Endothelial cell of umbilical vein (primary cell): ENCODE results near the gene TNFRSF11A.

ENCODE experiments used
- EZH2 ChIP-seq: IDR thresholded peaks from 2 replicates; pipeline ENCODE4 v1.6.1; 2012; ENCODE audit warnings: borderline replicate concordance, low read depth, mild to moderate bottlenecking, moderate library complexity, low read length, inconsistent platforms; ENCODE audit not compliant: severe bottlenecking
- POLR2A ChIP-seq: IDR thresholded peaks from 2 replicates; pipeline ENCODE4 v1.6.1; 2012; ENCODE audit warnings: low read depth, mild to moderate bottlenecking, control low read depth, low read length
- POLR2AphosphoS5 ChIP-seq: IDR thresholded peaks from 2 replicates; pipeline ENCODE4 v1.6.1; 2012; ENCODE audit warnings: low read depth, mild to moderate bottlenecking, control low read depth, low read length, moderate library complexity; ENCODE audit not compliant: insufficient read depth
- TF ChIP-seq, protein P1 (sequence below), 2 donors: IDR thresholded peaks; 1 replicate in 1 of 2; 2 replicates in 1 of 2; pipeline ENCODE4 v1.5.1; 2011; ENCODE audit warnings: low read length in 2 of 2, mild to moderate bottlenecking in 2 of 2, moderate library complexity in 2 of 2, control low read depth in 1 of 2, inconsistent platforms in 1 of 2, low read depth in 1 of 2; ENCODE audit not compliant: insufficient read depth in 1 of 2; ENCODE audit errors: extremely low read depth in 1 of 2
- TF ChIP-seq, protein P2 (sequence below): IDR thresholded peaks from 2 replicates; pipeline ENCODE4 v1.6.1; 2011; ENCODE audit not compliant: insufficient read depth, insufficient read length

DNA sequence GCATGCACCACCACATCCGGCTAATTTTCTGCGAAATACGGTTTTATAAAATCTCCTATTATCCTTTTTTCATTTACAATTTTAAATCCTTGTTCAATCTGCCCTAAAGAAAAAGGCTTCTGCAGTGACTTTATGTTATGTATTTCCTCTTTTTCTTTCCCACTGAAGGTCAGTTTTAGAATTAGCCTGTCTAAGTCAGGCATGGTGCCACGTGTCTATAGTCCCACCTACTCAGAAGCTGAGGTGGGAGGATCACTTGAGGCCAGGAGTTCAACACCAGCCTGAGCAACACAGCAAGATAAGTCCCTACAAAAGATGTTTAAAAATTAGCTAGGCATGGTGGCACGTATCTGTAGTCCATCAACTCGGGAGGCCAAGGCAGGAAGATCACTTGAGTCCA is 39.8 kb upstream of the TNFRSF11A start:
- TF ChIP-seq, protein P1, sequence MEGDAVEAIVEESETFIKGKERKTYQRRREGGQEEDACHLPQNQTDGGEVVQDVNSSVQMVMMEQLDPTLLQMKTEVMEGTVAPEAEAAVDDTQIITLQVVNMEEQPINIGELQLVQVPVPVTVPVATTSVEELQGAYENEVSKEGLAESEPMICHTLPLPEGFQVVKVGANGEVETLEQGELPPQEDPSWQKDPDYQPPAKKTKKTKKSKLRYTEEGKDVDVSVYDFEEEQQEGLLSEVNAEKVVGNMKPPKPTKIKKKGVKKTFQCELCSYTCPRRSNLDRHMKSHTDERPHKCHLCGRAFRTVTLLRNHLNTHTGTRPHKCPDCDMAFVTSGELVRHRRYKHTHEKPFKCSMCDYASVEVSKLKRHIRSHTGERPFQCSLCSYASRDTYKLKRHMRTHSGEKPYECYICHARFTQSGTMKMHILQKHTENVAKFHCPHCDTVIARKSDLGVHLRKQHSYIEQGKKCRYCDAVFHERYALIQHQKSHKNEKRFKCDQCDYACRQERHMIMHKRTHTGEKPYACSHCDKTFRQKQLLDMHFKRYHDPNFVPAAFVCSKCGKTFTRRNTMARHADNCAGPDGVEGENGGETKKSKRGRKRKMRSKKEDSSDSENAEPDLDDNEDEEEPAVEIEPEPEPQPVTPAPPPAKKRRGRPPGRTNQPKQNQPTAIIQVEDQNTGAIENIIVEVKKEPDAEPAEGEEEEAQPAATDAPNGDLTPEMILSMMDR (IDR thresholded peaks at IDR 0.05; ENCODE audit: extremely low read depth in 1 of 2, insufficient read depth in 1 of 2, low read depth in 1 of 2, low read length in 2 of 2), result no peak
- TF ChIP-seq, protein P2, sequence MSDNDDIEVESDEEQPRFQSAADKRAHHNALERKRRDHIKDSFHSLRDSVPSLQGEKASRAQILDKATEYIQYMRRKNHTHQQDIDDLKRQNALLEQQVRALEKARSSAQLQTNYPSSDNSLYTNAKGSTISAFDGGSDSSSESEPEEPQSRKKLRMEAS, result no peak
- no peak for TF ChIP-seq POLR2A
- TF ChIP-seq EZH2, result no peak
- TF ChIP-seq POLR2AphosphoS5, result no peak
